GM23338 (cell line): ENCODE results near the gene SPATA25. TPM values are rescaled to one million over a fixed set of nuclear protein-coding genes. Genes with fewer than 3 reads are reported as not detected.

ENCODE experiments used
- CREB1 ChIP-seq: fragments of 250-450 bp; sonication (Bioruptor Pico); IDR thresholded peaks from 2 replicates; pipeline ENCODE4 v1.5.0; 2020; ENCODE audit warnings: low read depth, mild to moderate bottlenecking, moderate library complexity
- EZH2phosphoT487 ChIP-seq: fragments of 200-600 bp; sonication (generic); IDR thresholded peaks from one replicate; pipeline ENCODE4 v1.8.1; 2018; ENCODE audit warnings: antibody characterized with exemption; ENCODE audit not compliant: unreplicated experiment
- JUNB ChIP-seq: IDR thresholded peaks from one replicate; pipeline ENCODE4 v1.6.1; 2016; ENCODE audit warnings: antibody characterized with exemption; ENCODE audit not compliant: unreplicated experiment
- NANOG ChIP-seq: IDR thresholded peaks from 2 replicates; pipeline ENCODE4 v1.6.1; 2016; ENCODE audit warnings: antibody characterized with exemption, borderline replicate concordance
- POLR2AphosphoS5 ChIP-seq: IDR thresholded peaks from 2 replicates; pipeline ENCODE4 v1.6.1; 2016; ENCODE audit warnings: antibody characterized with exemption, low read depth
- STAT1 ChIP-seq: IDR thresholded peaks from one replicate; pipeline ENCODE4 v1.6.1; 2016; ENCODE audit warnings: antibody characterized with exemption; ENCODE audit not compliant: unreplicated experiment
- ZNF114 ChIP-seq: fragments of 250-450 bp; sonication (Bioruptor Pico); IDR thresholded peaks from 2 replicates; pipeline ENCODE4 v1.5.0; 2020; ENCODE audit warnings: mild to moderate bottlenecking, moderate library complexity
- ZNF331 ChIP-seq: fragments of 250-450 bp; sonication (Bioruptor Pico); IDR thresholded peaks from 2 replicates; pipeline ENCODE4 v1.5.0; 2020; ENCODE audit warnings: low read depth, mild to moderate bottlenecking, moderate library complexity
- polyA plus RNA-seq: library from polyadenylated mRNA; unstranded; fragments of >200 nt; fragmentation: Nextera tagmentation; extraction: Ambion mirVana; gene quantifications from 2 replicates; pipeline ENCODE4 v1.2.1, GENCODE V29; 2016
- total RNA-seq: library from RNA; depleted of rRNA; stranded (reverse); fragments of >200 nt; shearing (Covaris generic); gene quantifications from 2 replicates; pipeline ENCODE4 v1.2.3, GENCODE V29; 2014
- TF ChIP-seq, protein P1 (sequence below): fragments of 250-450 bp; sonication (Bioruptor Pico); IDR thresholded peaks from 2 replicates; pipeline ENCODE4 v1.5.0; 2020; ENCODE audit warnings: mild to moderate bottlenecking, moderate library complexity
- TF ChIP-seq, protein P2 (sequence below): IDR thresholded peaks from one replicate; pipeline ENCODE4 v1.6.1; 2018; ENCODE audit warnings: antibody characterized with exemption; ENCODE audit not compliant: unreplicated experiment

The SPATA25 gene
- total and polyA plus RNA-seq, 2 experiments from 2014 or later = 7.5 TPM; not detected in 1

DNA sequence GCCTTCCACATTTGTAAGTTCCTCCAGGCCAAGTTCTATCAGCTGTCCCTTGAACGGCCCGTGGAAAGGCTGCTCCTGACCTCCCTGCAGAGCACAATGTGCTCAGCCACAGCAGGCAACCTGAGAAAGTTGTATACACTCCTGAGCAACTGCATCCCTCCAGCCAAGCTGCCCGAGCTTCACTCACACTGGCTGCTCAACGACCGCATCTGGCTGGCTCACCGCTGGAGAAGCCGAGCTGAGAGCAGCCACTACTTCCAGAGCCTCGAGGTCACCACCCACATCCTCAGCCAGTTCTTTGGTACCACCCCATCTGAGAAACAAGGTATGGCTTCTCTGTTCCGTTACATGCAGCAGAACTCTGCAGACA is 4.3 kb downstream of the SPATA25 start (continued):
- TF ChIP-seq, protein P1, sequence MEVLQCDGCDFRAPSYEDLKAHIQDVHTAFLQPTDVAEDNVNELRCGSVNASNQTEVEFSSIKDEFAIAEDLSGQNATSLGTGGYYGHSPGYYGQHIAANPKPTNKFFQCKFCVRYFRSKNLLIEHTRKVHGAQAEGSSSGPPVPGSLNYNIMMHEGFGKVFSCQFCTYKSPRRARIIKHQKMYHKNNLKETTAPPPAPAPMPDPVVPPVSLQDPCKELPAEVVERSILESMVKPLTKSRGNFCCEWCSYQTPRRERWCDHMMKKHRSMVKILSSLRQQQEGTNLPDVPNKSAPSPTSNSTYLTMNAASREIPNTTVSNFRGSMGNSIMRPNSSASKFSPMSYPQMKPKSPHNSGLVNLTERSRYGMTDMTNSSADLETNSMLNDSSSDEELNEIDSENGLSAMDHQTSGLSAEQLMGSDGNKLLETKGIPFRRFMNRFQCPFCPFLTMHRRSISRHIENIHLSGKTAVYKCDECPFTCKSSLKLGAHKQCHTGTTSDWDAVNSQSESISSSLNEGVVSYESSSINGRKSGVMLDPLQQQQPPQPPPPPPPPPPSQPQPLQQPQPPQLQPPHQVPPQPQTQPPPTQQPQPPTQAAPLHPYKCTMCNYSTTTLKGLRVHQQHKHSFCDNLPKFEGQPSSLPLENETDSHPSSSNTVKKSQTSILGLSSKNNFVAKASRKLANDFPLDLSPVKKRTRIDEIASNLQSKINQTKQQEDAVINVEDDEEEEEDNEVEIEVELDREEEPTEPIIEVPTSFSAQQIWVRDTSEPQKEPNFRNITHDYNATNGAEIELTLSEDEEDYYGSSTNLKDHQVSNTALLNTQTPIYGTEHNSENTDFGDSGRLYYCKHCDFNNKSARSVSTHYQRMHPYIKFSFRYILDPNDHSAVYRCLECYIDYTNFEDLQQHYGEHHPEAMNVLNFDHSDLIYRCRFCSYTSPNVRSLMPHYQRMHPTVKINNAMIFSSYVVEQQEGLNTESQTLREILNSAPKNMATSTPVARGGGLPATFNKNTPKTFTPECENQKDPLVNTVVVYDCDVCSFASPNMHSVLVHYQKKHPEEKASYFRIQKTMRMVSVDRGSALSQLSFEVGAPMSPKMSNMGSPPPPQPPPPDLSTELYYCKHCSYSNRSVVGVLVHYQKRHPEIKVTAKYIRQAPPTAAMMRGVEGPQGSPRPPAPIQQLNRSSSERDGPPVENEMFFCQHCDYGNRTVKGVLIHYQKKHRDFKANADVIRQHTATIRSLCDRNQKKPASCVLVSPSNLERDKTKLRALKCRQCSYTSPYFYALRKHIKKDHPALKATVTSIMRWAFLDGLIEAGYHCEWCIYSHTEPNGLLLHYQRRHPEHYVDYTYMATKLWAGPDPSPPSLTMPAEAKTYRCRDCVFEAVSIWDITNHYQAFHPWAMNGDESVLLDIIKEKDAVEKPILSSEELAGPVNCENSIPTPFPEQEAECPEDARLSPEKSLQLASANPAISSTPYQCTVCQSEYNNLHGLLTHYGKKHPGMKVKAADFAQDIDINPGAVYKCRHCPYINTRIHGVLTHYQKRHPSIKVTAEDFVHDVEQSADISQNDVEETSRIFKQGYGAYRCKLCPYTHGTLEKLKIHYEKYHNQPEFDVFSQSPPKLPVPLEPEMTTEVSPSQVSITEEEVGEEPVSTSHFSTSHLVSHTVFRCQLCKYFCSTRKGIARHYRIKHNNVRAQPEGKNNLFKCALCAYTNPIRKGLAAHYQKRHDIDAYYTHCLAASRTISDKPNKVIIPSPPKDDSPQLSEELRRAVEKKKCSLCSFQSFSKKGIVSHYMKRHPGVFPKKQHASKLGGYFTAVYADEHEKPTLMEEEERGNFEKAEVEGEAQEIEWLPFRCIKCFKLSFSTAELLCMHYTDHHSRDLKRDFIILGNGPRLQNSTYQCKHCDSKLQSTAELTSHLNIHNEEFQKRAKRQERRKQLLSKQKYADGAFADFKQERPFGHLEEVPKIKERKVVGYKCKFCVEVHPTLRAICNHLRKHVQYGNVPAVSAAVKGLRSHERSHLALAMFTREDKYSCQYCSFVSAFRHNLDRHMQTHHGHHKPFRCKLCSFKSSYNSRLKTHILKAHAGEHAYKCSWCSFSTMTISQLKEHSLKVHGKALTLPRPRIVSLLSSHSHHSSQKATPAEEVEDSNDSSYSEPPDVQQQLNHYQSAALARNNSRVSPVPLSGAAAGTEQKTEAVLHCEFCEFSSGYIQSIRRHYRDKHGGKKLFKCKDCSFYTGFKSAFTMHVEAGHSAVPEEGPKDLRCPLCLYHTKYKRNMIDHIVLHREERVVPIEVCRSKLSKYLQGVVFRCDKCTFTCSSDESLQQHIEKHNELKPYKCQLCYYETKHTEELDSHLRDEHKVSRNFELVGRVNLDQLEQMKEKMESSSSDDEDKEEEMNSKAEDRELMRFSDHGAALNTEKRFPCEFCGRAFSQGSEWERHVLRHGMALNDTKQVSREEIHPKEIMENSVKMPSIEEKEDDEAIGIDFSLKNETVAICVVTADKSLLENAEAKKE (CRISPR knock-in tag) = no peak
- TF ChIP-seq CREB1 (no peak), NANOG (no peak), ZNF114 (CRISPR knock-in tag) (no peak), POLR2AphosphoS5 (no peak), JUNB (no peak), EZH2phosphoT487 (no peak), ZNF331 (CRISPR knock-in tag) (no peak), STAT1 (no peak)
- TF ChIP-seq, protein P2, sequence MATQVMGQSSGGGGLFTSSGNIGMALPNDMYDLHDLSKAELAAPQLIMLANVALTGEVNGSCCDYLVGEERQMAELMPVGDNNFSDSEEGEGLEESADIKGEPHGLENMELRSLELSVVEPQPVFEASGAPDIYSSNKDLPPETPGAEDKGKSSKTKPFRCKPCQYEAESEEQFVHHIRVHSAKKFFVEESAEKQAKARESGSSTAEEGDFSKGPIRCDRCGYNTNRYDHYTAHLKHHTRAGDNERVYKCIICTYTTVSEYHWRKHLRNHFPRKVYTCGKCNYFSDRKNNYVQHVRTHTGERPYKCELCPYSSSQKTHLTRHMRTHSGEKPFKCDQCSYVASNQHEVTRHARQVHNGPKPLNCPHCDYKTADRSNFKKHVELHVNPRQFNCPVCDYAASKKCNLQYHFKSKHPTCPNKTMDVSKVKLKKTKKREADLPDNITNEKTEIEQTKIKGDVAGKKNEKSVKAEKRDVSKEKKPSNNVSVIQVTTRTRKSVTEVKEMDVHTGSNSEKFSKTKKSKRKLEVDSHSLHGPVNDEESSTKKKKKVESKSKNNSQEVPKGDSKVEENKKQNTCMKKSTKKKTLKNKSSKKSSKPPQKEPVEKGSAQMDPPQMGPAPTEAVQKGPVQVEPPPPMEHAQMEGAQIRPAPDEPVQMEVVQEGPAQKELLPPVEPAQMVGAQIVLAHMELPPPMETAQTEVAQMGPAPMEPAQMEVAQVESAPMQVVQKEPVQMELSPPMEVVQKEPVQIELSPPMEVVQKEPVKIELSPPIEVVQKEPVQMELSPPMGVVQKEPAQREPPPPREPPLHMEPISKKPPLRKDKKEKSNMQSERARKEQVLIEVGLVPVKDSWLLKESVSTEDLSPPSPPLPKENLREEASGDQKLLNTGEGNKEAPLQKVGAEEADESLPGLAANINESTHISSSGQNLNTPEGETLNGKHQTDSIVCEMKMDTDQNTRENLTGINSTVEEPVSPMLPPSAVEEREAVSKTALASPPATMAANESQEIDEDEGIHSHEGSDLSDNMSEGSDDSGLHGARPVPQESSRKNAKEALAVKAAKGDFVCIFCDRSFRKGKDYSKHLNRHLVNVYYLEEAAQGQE = no peak
